SK-N-MC (cell line): ENCODE data around the gene RAP1GAP.

Experiments
- EZH2 ChIP-seq: fragments of 200-600 bp; sonication (generic); IDR thresholded peaks from one replicate; pipeline ENCODE4 v1.6.1; 2017; ENCODE audit warnings: antibody characterized with exemption
- POLR2AphosphoS5 ChIP-seq: IDR thresholded peaks from 2 replicates; pipeline ENCODE4 v1.6.1; 2012; ENCODE audit warnings: mild to moderate bottlenecking, low read depth, low read length, borderline replicate concordance

GRCh38 chr1:21681426-21681825 is 12.3 kb upstream of the RAP1GAP start:
- TF ChIP-seq EZH2 (no peak), POLR2AphosphoS5 (no peak)
